CD4-positive, alpha-beta T cell treated with Interleukin-10 for 1 hour (primary cell): Measurements from ENCODE around the gene CCDC146.

Source experiments
- DNase-seq: peaks from one replicate; pipeline ENCODE4 v3.0.0-alpha.2; 2020

Gene CCDC146

GRCh38 chr7:77335581-77335980 lies 213.2 kb downstream of the CCDC146 start:
- DNase-seq: no peak

- DNase-seq: no peak
Observed at GRCh38 chr7:77337456-77337990, 215.1 kb downstream of the CCDC146 start.

- DNase-seq: no peak
Observed at GRCh38 chr7:77338260-77338659, 215.8 kb downstream of the CCDC146 start.

GRCh38 chr7:77338883-77339629 lies 216.6 kb downstream of the CCDC146 start:
- DNase-seq: no peak

- no peak for DNase-seq
Observed at GRCh38 chr7:77339726-77340125, 217.3 kb downstream of the CCDC146 start.
